ENCODE data around the gene ZNF394. TPM values are rescaled to one million over a fixed set of nuclear protein-coding genes. Genes with fewer than 3 reads are reported as not detected.
A peak's percentile ranks its signal among the peaks of the same experiment; 100 is the strongest.

ZNF394 gene
- polyA plus RNA-seq, 1 donor (not counting 4 experiments of a cell fraction or from before 2014, with no cell fraction given), result 10.1 TPM

GRCh38 chr7:99448855-99449254, 51.2 kb downstream of the ZNF394 start:
- H2AFZ ChIP-seq (ENCODE audit: control insufficient read depth, low read length), result no peak overlapping the region
- dilution Hi-C loops (cut with MboI; ENCODE audit: extremely low pct_ligation_motif_present, low sequenced_read_pairs), result no loop called here
- FAIRE-seq (no peak), DNase-seq (ENCODE audit: low read depth, low spot score) (no peak)
- no peak overlapping the region for H3K9ac ChIP-seq (ENCODE audit: control insufficient read depth, extremely low read depth, insufficient read depth, low read length)
- H3K4me2 ChIP-seq (ENCODE audit: control insufficient read depth, extremely low read depth, insufficient read depth, low read depth, low read length), result no peak overlapping the region
- no peaks in the 10 kb centered on the region for H3K9me3 ChIP-seq (ENCODE audit: control insufficient read depth, low read depth, low read length)
- H3K79me2 ChIP-seq (ENCODE audit: control insufficient read depth, insufficient read depth, low read length), result no peaks in the 10 kb centered on the region
- peaks cover 50 to 54% of the 10 kb centered on the region in 2 experiments for H3K36me3 ChIP-seq (ENCODE audit: control insufficient read depth in 2 of 2, extremely low read depth in 1 of 2, insufficient read depth in 2 of 2, low read length in 2 of 2)
- no peaks in the 10 kb centered on the region for H3K4me1 ChIP-seq (ENCODE audit: control insufficient read depth, extremely low read depth, insufficient read depth, low read length)
- H3K27me3 ChIP-seq (ENCODE audit: control insufficient read depth, extremely low read depth, insufficient read depth, low read length), result no peaks in the 10 kb centered on the region
- no peak overlapping the region for H3K27ac ChIP-seq (ENCODE audit: control insufficient read depth, insufficient read depth, low read length)
- no peaks in the 10 kb centered on the region for H4K20me1 ChIP-seq (ENCODE audit: control insufficient read depth, extremely low read depth, insufficient read depth, low read length)
- TF ChIP-seq EZH2 (IDR thresholded peaks at IDR 0.05; ENCODE audit: low read length), result no peak
- TF ChIP-seq, protein P1, sequence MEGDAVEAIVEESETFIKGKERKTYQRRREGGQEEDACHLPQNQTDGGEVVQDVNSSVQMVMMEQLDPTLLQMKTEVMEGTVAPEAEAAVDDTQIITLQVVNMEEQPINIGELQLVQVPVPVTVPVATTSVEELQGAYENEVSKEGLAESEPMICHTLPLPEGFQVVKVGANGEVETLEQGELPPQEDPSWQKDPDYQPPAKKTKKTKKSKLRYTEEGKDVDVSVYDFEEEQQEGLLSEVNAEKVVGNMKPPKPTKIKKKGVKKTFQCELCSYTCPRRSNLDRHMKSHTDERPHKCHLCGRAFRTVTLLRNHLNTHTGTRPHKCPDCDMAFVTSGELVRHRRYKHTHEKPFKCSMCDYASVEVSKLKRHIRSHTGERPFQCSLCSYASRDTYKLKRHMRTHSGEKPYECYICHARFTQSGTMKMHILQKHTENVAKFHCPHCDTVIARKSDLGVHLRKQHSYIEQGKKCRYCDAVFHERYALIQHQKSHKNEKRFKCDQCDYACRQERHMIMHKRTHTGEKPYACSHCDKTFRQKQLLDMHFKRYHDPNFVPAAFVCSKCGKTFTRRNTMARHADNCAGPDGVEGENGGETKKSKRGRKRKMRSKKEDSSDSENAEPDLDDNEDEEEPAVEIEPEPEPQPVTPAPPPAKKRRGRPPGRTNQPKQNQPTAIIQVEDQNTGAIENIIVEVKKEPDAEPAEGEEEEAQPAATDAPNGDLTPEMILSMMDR (optimal IDR thresholded peaks at IDR 0.05 in 1 of 3, IDR thresholded peaks at IDR 0.05 in 1 of 3, conservative IDR thresholded peaks at IDR 0.05 in 1 of 3; ENCODE audit: extremely low read depth in 1 of 3, insufficient read depth in 2 of 3, low read length in 3 of 3), result no peak
- no peaks in the 10 kb centered on the region for H3K9me1 ChIP-seq (ENCODE audit: control insufficient read depth, extremely low read depth, insufficient read depth, low read length)
- H3K4me3 ChIP-seq (ENCODE audit: control insufficient read depth in 2 of 3, extremely low read depth in 1 of 3, insufficient read depth in 2 of 3, low read depth in 1 of 3, low read length in 3 of 3), result no peak overlapping the region

GRCh38 chr7:99447943-99448342, 52.1 kb downstream of the ZNF394 start:
- no peak overlapping the region for H3K9ac ChIP-seq (ENCODE audit: control insufficient read depth, extremely low read depth, insufficient read depth, low read length)
- no peak overlapping the region for H3K27ac ChIP-seq (ENCODE audit: control insufficient read depth, insufficient read depth, low read length)
- H4K20me1 ChIP-seq (ENCODE audit: control insufficient read depth, extremely low read depth, insufficient read depth, low read length), result no peaks in the 10 kb centered on the region
- H3K36me3 ChIP-seq (ENCODE audit: control insufficient read depth in 2 of 2, extremely low read depth in 1 of 2, insufficient read depth in 2 of 2, low read length in 2 of 2), result peaks cover 48 to 51% of the 10 kb centered on the region in 2 experiments
- H3K27me3 ChIP-seq (ENCODE audit: control insufficient read depth, extremely low read depth, insufficient read depth, low read length), result no peaks in the 10 kb centered on the region
- dilution Hi-C loops (cut with MboI; ENCODE audit: extremely low pct_ligation_motif_present, low sequenced_read_pairs), result no loop called here
- no peaks in the 10 kb centered on the region for H3K9me1 ChIP-seq (ENCODE audit: control insufficient read depth, extremely low read depth, insufficient read depth, low read length)
- no peaks in the 10 kb centered on the region for H3K4me1 ChIP-seq (ENCODE audit: control insufficient read depth, extremely low read depth, insufficient read depth, low read length)
- no peak overlapping the region for H2AFZ ChIP-seq (ENCODE audit: control insufficient read depth, low read length)
- DNase-seq (ENCODE audit: low read depth, low spot score) (no peak), FAIRE-seq (no peak)
- no peak overlapping the region for H3K4me3 ChIP-seq (ENCODE audit: control insufficient read depth in 2 of 3, extremely low read depth in 1 of 3, insufficient read depth in 2 of 3, low read depth in 1 of 3, low read length in 3 of 3)
- no peak overlapping the region for H3K4me2 ChIP-seq (ENCODE audit: control insufficient read depth, extremely low read depth, insufficient read depth, low read depth, low read length)
- H3K9me3 ChIP-seq (ENCODE audit: control insufficient read depth, low read depth, low read length), result no peaks in the 10 kb centered on the region
- TF ChIP-seq, protein P1 (optimal IDR thresholded peaks at IDR 0.05 in 1 of 3, IDR thresholded peaks at IDR 0.05 in 1 of 3, conservative IDR thresholded peaks at IDR 0.05 in 1 of 3; ENCODE audit: extremely low read depth in 1 of 3, insufficient read depth in 2 of 3, low read length in 3 of 3), result peak in 2 of 3 experiments; percentile 9 to 39
- TF ChIP-seq EZH2 (IDR thresholded peaks at IDR 0.05; ENCODE audit: low read length), result no peak
- no peaks in the 10 kb centered on the region for H3K79me2 ChIP-seq (ENCODE audit: control insufficient read depth, insufficient read depth, low read length)
